GM19025 (cell line): ENCODE measurements around the gene SLC13A3.
"Not testable (repeated sequence)": the region's sequence is repeated elsewhere in the genome, so short reads cannot be mapped to it uniquely, and the experiment has no call there.

ENCODE experiments used
- ATAC-seq: cut with Tn5 transposase; IDR thresholded peaks from one replicate; pipeline ENCODE4 v1.9.1; 2021; ENCODE audit warnings: mild to moderate bottlenecking, low read depth, moderate library complexity; ENCODE audit not compliant: unreplicated experiment

SLC13A3 gene

DNA sequence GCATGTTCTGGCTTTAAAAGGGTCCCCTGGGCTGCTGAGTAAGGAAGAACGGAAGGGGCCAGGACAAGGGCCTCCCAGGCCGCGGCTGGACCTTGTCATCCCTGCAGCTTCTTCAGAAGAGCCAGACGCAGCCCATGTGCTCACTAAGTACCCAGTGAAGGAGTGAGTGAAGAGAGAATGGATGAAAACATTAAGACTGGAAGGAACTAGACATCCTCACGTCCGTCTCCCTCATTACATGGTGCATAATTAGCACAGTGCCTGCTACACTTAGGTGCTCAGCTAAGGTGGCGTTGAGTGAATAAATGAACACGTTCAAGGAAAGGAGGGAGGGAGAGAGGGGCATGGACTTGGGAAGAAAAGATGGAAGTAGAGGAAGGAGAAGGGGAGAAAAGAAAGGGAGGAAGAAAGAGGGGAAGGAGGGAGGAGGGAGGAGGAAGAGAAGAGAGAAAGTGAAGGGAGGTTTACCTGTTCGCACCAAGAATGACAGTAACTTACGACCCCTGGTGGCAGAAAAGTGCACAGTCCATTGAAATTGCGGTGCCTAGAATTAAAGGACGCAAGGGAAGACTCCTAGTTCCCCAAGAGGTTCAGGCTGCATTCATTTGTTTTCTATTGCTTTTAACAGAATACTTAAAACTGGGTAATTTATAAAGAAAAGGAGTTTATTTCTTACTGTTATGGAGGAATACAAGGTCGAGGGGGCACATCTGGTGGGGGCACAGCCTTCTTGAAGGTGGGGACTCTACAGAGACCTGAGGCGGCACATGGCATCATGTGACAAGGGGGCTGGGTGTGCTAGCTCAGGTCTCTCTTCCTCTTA, 30.0 kb upstream of the SLC13A3 start:
- ATAC-seq, result no peak

DNA sequence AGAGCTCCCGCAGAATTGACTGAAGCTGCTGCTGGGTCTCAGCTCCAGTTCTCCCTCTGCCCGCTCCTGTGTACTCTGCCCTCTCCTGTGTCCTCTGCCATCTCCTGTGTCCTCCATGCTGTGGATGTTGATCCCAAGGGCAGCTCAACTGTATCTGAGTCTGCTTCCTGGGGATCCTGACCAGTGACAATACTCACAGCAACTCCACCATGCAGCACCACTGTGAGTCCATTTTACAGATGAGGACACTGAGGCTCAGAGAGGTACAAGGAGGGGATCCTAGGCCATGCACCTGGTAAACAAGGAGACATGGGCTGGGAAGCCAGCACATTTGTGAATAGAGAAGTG, 29.4 kb upstream of the SLC13A3 start:
- no peak for ATAC-seq

DNA sequence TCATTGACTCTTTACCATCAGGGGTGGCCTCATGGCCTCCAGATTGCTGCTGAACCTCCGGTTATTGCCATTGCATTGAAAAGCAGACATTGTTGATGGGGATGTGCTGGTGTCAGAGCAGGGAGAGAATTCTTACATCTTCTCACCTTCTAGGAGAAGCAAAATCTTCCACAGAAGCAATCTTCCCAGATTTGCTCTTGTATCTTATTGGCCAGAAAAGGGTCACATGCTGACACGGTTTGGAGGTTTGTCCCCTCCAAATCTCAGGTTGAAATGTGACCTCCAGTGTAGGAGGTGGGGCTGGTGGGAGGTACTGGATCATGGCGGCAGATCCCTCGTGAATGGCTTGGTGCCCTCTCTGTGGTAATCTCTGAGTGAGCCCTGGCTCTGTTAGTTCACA, 27.3 kb upstream of the SLC13A3 start:
- ATAC-seq, result no peak

DNA sequence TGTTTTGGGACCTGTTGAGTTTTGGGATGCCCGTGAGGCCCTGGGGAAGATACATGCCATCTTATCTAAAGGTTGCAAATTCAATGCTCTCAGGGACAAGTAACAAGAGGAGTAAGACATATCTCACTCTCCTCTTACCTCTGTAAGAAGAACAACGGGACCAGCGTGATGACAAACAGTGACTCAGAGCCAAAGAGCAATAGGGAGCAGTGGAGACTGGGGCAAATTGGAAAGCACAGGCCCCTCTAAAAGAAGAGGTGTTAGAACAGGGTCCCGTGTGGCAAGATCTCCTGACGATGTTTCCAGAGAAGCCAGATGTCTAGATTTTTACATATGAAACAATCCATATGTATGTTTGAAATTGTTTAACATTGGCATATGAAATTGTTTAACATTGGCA, 26.3 kb upstream of the SLC13A3 start:
- ATAC-seq, result no peak

DNA sequence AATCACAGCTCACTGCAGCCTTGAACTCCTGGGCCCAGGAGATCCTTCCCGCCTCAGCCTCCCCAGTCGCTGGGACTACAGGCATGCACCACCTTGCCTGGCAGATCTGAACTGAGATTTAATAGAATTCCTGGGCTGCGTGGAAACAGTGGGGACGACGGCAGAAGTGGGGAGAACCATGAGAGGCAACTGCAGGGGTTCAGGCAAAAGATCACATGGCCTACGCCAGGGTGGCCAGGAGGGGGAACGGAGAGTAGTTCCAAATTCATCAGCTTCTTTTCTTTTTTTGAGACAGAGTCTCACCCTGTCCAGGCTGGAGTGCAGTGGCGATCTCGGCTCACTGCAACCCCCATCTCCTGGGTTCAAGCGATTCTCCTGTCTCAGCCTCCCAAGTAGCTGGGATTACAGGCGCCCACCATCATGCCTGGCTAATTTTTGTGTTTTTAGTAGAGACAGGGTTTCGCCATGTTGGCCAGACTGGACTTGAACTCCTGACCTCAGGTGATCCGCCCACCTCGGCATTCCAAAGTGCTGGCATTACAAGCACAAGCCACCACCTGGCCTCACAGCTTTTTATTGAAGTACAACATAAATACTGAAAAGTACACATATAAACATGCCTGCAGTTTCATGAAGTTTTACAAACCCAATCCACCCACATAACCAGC, 25.5 kb upstream of the SLC13A3 start:
- ATAC-seq, result not testable (repeated sequence)

DNA sequence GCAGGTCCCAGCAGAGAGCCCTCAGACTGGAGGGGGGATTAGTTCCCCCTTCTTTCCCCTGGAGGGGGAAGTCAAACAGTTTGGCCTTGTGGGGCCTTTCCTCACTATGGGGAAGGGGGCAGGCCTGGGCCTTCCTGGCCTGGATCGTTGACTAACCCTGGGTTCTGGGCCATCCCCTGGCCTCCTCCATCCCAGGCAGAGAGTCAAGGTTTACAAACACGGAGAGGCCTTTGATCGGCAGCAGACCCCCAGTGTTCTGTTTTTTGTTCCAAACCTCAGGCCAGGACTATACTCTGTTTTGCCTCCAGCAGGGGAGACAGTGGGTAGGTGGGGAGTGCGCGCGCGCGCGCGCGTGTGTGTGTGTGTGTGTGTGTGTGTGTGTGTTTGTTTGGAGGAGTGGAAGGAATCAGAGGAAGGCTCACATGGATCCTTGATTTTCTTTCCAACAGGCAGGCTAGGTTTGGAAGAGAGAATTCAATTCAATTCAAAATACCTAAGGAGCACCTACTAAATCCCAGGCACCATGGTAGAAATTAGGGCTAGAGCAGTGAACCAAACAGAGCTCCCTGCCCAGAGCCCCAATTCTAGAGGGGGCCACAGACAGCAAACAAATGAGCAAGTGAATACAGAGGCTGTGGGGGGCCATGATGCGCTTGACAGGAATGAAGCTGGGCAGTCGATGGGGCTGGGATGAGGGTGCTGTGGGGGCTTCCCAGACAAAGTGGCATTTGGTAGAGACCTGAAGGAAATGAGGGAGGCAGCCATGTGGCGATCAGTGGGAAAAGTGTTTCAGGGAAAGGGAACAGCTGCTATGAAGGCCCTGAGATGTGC, 23.2 kb upstream of the SLC13A3 start:
- no peak for ATAC-seq

DNA sequence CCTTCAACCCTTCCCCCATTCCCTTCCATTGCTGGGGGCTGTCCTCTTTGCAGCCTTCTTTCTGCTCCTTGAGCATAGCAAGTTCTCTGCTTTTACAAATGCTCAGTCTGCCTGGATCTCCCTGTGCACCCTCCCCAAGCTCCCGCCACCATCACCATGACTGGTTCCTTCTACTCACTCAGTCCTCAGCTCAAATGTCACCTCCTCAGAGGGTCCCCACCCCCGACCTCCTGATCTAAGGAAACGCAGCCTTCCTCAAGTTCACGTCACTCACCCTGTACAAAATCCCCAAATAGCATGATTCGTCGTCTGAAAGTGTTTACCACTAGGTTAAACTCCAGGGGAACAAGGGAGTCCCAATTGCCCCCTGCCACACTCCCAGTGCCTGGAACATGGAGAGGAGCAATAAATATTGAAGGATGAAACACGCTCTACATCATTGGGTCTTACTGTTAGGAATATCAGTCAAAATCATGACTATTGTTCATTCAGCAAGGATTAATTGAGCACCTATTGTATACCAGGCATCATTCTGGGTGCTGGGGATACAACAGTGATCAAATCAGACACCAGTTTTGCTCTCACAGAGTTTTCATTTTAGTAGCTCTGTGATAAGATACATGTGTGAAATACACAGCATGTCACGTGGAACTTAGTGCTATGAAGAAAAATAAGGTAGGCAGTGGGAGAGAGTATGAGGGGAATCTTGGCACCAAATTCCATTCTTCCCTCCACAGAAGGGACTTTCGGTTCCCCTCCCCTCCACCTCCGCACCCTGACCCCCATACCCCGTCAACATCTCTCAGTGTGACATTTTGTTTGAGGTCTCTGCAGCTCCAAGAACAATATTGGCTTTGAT, 22.4 kb upstream of the SLC13A3 start:
- no peak for ATAC-seq

DNA sequence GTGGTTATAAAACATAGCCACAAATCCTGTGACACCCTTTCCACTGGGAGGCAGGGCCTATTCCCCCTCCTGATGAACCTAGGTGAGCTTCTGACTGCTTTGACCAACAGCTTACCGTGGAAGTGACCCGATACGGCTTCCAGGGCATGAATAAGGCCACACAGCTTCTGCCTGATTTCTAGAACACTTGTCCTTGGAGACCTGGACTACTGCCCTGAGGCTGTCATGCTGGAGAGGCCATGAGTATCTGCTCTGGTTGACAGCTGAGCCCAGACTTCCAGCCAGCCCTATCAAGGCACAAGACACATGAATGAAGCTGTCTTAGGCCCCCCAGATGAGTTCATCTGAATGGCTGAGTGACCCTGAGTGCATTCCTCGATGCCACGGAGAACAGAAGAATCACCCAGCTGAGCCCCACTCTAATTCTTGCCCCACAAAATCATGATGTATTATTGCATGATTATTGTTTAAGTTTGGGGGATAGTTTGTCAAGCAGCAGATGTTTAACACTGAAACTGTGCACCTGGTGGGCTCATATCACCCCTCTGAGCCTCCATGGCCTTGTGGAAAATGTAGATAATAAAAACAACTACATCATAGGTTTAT, 21.4 kb upstream of the SLC13A3 start:
- no peak for ATAC-seq

DNA sequence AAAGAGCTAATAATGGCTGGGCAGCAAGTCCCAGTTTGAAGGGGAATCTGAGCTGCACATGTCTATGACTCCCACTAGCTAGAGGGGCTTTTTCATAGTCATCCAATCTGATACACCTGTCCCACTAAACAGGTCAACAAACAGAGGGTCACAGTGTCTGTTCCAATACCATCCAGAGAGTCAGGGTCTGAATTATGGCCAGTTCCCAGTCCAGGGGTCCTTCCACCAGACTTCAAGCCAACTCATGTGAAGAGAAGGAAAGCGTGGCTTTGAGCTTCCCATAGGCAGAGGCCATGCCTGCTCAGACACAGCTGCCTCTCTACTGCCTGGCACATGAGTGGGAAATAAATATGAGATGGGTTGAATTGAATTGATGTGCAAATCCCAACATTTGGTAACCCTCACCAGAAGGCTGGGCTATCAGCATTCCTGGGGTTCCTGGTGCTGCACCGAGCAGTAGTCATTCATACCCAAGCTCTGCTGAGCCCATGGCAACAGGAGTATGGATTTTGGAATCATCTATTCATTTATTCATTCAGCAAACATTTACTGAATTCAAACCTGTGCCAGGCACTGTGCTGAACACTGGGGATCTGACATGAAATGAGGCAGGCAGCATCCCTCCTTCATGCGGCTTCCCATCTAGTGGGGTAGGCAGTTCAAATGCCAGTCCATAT, 20.7 kb upstream of the SLC13A3 start:
- ATAC-seq, result no peak

DNA sequence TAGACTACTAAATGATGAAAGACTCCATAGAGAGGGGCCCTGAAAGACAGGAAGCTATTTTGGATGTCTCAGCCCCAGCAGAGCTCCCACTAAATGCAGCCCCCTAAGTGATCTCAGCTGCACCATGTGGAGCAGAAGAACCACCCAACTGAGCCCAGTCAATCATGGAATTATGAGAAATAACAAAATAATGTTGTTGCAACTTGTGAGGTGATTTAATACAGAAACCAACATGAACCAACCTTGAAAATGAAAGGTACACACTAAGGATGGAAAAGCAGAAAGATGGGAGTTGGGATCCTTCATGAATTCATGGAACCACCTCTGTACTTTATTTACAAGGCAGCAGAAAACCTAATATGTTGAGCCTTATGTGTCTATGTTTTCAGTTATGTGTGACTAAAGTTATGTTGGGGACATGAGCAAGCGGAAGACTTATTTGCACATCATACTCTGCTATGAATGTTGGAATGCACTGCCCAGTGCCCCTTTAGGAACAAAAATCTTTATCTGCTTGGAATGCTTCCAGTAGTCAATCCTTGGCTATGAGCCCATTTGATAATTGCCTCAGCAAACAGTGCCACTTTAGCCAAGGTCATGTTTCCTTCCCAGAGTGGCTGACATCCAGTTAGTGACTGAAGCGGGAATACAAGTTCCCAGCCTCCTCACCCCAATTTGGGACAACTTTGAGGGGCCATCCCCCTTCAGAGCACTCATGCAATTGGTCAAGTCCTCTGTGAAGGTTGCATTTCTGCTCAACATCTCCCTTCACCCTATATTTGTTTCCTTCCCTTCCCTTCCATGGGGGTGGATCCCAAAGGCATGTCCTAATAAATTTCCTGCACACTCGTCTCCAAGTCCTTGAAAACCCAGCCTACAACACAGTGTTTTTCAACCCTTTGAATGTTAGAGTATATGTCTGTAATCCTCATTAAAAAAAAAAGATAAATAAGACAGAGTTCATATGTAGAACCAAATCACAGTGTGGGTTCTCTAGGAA, 19.6 kb upstream of the SLC13A3 start:
- no peak for ATAC-seq

DNA sequence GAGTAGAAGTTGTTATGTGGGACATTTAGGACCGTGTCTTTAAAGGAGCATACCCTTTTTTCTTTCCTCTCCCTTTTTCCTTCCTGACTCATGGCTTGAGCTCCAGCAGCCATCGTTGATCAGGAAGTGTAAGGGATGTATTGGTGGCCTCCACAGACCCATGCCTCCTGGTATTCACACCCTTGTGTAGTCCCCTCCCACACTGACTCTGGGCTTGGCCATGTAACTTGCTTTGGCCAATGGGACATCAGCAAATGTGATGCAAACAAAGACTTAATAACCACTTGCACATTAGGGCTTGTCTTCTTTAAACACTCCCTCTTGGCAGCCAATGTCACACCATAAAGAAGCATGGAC, 18.9 kb upstream of the SLC13A3 start:
- no peak for ATAC-seq

DNA sequence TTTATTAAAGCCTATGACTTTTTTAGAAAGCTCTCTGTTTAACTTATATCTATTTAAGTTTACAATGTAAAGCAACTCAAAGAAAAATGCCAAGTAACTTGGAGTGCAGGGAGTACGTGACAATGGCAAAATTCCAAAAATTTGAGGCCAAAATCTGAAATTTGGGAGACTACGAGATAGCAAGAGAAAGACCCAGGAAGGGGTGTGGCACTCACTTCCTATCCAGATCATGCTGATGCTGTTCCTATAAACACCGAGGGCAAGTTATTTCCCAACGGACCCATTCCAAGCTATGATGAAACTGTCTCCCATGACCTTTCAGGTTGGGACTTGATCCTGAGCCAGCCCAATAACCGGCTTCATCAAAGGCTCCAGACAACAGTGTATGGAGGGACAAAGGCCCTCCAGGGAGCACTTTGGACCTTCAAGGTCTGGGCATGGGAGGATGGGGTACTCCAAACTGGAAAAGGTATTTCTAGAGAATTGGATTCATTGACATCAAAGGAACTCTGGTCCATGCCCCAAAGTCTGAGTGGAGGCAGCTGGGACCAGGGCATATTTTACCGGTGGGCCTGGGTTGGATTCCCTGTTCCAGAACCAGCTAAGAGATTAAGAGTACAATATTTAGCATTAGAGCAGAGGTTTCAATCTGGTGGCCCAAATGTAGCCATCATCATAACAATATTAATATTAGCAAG, 15.7 kb upstream of the SLC13A3 start:
- no peak for ATAC-seq

DNA sequence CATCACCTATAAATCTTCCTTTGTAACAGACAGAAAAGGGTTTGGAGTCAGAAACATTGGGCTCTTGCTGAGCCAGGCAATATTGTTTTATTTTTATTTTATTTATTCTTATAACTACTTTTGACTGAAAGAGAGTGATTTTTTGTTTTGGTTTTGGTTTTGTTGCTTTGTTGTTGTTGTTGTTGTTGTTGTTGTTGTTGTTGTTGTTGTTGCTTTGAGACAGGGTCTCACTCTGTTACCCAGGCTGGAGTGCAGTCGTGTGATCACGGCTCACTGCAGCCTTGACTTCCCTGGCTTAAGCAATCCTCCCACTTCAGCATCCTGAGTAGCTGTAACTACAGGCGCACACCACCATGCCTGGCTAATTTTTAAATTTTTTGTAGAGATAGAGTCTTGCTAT, 15.0 kb upstream of the SLC13A3 start:
- ATAC-seq, result no peak

DNA sequence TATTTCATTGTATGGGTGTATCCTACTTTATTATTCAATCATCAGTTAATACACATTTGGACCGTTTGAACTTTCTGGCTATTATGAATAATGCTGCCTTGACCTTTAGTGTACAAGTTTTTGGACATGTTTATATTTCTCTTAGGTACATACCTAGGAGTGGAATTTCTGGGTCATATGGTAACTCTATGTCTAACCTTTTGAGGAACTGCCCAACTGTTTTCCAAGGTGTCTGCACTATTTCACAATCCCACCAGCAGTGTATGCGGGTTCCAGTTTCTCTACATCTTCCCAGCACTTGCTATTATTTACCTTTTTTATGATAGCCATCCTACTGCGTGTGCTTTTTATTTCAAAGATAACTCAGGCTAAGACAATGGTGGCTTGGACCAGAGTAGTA, 14.3 kb upstream of the SLC13A3 start:
- no peak for ATAC-seq

DNA sequence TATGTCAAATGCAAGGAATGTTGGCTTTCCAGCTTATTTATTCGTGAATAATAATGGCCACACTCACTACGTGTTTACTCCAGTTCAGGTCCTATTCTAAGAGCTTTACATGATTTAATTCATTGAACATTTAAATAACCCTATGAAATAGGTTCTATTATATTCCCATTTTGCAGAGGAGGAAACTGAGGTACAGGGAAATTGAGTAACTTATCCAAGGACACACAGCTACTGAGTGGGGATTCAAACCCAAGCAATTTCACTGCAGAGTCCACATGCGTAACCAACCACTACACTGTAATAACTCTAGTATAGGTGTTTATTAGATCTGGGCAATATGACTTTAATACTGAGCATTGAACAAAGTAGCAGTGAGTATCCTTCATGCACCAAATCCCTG, 12.3 kb upstream of the SLC13A3 start:
- no peak for ATAC-seq

DNA sequence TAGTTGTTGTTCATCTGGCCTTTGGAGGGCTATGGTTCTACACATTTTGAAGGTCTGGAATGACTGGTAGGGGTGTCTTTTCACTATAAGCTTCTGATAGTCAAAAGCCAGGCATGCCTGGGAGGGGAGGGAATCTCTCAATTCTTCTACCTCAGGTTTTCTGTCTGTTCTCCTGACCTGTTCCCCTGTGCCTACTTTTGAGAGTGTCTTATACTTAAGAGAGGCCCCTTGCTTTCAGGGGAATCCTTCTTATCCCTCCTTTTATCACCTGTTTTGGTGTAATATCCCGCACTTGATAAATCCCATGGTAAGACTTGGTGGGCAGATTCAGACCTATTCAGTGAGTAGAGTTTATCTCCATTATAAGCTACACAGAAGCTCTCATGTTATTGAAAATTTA, 10.4 kb upstream of the SLC13A3 start:
- ATAC-seq, result no peak

DNA sequence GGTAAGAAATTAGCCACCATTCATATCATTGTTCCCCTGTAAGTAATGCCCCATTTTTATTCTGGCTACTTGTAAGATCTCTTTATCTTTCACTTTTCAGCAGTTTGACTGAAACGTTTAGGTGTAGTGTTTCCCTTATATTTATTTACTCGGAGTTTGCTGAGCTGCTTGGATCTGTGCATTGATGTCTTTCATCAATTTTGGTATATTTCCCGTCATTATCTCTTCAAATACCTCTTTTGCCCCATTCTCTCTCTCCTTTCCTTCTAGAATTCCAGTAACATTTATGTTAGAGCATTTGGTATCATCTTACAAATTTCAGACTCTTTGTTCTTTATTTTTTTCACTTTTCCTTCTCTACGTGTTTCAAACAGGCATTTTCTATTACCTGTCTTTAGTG, 9.2 kb upstream of the SLC13A3 start:
- no peak for ATAC-seq

DNA sequence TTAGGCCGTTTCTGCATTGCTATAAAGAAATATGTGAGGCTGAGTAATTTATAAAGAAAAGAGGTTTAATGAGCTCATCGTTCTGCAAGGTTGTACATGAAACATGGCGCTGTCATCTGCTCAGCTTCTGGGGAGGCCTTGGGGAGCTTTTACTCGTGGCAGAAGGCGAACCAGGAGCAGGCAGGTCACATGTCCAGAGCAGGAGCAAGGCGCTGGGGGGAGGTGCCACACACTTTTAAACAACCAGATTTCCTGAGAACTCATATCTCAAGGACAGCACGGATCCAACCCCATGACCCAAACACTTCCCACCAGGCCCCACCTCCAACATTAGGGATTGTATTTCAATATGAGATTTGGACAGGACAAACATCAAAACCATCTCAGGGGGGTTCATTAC, 6.4 kb upstream of the SLC13A3 start:
- no peak for ATAC-seq
